GM19395 (cell line): Measurements from ENCODE around the gene PDE4B.
A peak's percentile ranks its signal among the peaks of the same experiment; 100 is the strongest.

Experiments used
- ATAC-seq: cut with Tn5 transposase; IDR thresholded peaks from one replicate; pipeline ENCODE4 v1.9.1; 2021; ENCODE audit warnings: mild to moderate bottlenecking, moderate library complexity; ENCODE audit not compliant: unreplicated experiment

Gene PDE4B

DNA sequence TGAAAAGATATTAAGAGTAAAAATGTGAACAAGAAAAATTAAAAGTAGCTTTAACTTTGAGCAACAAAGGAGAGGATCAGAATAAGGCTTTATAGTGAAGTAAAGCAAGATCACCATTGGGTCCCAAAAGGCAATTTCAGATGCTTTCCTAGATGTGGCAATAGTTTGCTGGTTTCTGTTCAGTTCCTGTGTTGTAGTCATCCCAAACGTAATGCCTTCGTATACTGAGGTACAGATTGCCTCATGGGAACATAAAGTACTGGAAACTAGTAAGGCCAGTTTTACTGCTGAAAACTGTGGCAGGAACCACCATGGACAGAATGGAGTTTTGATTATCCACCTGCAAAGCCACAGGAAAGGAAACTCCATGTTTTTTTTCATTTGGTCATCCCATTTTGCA is 457.8 kb downstream of the PDE4B start:
- ATAC-seq, result no peak

DNA sequence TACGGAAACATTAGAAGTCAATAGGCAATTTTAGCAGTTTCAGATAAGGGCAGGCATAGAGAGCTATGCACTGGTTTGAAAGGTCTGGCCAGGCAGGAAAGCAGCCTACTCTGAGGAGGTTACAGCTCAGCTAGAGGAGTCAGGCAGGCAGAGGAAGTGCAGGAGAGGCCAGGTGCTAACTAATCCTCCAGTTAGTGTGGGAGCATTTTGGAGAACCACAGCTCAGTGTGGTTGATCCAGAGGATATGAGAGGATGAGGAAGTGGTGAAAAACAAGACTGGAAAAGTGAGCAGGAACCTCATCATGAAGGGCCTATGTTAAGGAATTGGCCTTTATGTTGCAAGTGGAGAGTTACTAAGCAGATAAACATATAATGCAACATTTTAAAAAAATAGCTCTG is 458.9 kb downstream of the PDE4B start:
- no peak for ATAC-seq

DNA sequence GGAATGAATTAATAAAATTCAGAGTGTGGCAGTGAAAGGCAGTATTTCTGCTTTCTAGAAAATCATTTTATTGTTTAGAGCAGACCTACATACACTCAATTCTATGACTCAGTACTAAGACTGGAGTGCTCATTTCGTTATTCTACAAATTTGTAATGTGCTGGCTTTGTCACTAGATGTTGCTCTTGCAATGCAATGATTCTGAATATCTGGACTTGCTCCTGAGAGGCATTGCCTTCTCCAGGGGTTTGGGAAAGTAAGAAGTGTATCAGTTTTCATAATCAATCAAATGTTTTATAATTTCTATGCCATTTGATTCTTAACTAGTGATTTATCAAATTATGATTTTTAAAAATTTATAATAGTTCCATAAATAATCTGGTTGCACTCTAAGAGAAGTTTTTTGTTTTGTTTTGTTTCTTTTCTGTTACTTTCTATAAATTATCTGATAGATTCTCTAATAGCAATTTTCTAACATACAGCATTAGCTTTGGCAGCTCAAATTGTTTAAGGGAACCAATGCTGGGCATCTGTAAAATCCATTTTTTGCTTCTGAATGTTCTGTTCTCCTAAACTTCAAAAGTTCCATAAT is 460.7 kb downstream of the PDE4B start:
- ATAC-seq, result peak; percentile 83

DNA sequence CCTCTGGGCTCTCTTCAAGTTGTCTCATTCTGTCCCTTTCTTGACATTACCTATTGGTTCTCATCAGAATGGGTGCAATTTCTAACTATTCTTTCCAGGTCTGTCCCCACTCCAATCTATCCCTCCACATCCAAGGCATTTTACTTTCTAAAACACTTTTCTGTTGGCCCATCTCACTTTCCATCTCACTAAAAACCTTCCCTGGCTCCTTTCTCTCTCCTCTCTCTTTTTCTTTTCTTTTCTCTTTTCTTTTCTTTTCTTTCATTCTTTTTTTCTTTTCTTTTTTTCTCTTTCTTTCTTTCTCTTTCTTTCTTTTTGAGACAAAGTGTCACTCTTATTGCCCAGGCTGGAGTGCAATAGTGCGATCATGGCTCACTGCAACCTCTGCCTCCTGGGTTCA is 462.1 kb downstream of the PDE4B start:
- no peak for ATAC-seq

DNA sequence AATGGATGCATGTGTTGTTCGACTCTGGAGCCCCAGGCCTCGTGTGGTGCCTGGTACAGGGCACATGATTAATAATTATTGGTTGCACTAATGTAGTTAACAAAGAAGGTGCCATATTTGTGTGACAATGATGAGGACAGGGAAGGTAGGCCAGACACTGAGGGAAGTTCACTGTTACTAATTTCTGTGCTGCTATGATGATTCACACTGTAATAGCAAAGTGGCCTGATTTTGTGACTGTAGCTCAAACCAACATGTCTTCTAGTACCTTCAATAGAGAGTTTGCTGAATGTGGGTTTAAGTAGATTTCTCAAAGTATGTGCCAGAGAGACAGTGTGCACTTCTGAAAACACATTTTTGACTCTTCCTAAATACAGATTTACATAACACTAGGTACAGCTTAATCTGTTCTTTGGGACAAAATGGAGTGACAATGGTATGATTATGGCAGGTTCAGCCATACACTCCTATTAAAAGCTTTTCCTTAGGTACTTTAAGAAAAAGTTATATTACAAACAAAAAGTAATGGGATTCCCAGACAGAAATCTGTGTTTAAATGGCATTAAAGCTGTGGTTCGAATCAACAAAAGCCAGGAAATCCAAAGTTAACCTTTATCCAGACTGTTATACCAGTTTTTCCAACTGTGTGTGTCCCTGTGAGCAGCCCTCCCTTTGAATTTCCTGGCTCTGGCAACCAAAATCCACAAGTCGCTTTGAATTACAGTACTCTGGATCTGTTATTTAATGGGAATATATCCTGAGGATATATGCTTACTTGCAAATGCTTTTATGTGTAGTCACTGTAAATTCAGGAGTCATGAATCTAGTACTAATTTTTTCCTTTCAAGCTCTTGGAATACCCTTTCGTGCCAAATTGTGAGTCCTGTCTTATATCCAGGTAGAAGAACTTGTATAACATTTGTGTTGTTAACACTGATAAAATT is 464.2 kb downstream of the PDE4B start:
- ATAC-seq, result no peak

DNA sequence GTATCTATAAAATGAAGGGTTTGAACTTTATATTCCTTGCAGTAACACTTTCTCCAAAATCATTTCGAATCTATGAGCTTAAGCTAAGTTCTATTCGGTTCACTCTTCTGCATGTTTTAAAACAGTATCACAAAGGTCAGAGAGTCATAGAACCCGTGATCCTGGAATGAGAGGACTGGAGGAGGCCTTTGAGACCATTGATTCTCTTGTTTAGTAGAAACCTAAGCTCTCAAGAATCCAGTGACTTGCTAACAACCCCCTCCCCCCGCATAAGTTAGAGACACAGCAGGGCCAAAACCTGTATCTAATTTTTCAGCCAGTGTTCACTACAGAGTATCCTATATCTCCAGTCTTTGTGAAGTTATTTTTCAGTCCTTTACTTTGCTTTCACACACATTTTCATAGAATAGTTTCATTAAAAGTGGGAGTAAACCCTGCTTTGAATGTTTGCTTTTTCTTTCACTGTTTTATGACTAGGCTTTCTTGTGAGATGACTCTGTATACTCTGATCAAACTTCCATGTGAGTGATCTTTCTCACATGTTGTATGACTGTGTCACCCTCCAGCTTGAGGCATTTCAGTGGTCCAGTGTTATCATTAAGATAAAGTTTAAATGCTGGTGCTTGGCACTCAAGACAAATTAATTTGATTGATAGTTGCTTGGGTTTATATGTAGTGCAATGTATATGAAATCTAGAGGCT is 465.9 kb downstream of the PDE4B start:
- peak; percentile 76 for ATAC-seq

DNA sequence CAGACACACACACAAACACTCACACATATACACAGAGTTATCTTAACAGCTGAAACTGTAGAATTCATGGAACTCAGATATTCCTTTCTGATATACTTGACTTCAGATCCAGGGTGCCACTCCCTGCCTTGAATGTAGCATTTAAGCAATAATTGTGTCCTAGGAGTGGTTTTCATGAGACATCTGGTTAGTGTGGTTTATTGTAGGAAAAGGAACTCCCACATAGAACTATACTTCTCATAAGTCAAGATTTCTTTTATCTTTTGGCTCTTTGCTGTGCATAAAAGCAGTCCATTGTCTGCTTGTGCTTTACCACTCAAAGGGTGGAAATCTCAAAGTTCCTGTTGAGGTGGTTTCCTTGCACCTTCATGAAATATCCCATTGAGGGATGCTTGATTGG is 468.7 kb downstream of the PDE4B start:
- ATAC-seq, result no peak

DNA sequence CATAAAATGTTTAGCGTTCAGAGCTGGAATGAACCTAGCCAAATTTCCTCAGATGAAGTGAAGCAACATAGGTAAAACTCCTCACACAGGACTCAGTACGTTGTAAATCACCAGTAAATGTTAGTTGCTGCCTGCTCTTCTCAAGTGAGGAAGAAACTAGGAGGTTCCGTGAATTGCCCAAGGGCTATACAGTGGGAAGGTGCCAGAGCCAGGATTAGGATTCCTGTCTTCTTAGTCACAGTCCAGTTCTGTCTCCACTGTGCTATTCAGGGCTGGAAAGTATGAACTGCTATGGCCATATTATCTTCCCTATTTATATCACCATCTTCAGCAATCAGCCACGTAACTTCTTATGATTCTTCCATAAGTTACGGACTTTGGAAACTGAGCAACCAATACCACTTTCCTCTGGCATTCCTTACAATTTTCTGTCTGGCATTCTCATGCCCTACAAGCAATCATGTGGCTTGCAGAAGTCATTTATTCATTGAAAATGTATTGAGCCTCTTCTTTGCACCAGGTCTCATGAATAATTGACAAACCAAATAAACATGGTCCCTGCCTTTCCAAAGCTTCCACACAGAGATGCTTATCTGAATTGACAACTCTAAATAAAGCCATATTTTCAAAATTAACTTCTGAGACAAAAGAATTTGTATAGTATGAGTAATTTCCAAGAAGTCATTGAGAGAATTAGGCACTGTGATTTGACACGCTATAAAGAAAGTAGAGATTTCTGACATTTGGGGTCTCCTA is 469.7 kb downstream of the PDE4B start:
- ATAC-seq, result no peak

DNA sequence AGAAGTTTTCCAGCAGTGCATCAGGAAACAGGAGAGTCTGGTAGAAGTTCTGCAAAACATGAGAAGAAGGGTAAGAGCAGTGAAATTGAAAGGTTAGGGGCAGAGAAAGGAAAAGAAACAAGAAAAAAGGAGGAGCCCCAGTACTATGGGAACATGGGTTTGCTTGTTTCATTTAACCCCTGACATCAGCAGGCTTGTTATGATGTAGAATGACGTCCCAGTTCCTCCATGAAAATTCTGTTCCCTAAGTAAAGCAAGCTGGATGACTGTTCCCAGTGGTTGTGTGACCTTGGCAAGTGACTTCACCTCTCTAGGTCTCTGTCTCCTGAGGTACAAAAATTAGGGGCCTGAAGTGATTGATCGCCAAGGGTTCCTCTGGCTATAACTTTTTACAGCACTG is 472.6 kb downstream of the PDE4B start:
- no peak for ATAC-seq

DNA sequence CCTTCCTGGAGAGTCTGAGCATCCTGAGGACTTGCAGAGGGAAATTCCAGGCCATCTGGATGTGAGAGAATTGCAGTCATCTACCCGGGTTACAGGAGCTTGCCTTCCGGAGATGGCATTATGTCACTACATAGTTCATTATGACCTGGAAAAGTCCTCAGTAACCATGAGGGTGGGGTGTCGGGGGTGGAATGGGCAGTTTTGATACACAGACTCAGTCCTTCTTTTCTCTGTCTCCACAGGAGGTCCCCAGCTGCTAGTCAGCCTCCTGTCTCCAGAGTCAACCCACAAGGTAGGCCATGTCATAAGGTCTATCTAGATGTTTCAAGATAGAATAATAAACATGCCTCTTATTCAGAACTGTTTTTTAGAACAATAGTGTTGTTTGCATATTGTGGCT is 473.1 kb downstream of the PDE4B start:
- ATAC-seq, result no peak

DNA sequence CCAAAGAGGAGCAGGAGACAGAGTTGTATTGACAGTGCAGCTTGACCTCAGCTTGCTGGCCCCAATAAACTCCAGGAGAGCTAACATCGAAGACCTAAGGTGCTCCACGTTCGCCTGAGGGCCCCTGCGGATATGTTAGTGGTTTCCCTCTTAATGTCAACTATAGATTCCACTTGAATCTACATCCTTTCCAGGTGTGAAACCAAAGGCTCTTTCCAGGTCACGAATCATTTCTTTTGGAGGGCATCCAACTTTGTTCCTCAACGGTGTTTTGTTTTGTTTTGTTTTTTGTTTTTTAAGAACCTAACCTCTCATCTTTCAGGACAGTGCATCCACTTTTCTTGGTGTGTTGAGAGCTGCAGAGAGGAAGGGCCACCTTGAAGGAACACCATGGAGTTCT is 473.7 kb downstream of the PDE4B start:
- ATAC-seq, result no peak

DNA sequence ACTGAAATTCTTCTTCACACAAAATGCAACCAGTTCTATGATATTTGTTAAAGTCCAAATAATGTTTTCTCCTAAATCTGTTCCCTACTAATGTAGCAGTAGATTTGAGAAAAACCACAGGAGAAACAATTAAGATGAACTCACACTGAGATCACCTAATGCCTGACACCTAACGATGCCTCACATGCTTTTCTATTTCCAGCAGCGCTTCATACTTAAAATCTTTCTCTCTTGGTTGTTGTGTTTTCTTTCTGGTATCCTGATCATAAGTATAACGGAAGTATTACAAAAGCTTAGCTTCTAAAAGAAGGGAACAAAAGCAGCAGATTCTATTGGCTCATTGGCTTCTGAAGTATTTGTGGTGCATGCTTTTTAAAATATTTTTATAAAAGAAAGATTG is 474.1 kb downstream of the PDE4B start:
- no peak for ATAC-seq

DNA sequence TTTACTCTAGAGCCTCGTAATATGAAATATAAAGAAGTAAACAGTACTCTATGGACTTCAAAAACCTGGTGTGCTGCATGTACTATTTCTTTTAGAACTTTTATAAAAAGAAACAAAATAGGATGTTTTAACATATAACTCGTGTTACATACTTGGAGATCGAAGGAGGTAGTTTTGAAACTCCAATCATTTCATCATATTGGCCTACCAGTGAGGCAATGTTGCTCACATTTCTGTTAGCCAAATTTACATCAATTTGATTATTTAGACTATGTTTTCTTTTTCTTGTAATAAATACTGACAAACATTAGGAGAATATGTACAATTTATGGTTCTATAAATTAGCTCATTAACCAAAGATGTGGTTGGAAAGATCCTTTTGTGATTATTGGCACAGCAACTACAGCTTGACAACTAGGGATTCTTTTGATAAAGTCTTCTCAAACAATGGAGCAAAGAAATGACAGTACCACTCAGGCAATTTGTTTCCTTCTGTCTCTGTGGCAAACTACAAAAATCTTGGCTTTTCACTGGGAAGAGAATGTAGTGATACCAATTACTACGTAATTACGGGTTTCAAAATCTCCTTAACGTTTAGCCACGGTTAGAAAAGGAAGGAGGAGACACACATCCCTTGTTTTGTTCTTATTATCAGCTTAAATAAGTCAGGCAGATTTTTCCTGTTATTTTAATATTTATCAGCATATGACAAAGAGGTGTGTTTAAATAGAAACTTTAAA is 474.7 kb downstream of the PDE4B start:
- no peak for ATAC-seq

DNA sequence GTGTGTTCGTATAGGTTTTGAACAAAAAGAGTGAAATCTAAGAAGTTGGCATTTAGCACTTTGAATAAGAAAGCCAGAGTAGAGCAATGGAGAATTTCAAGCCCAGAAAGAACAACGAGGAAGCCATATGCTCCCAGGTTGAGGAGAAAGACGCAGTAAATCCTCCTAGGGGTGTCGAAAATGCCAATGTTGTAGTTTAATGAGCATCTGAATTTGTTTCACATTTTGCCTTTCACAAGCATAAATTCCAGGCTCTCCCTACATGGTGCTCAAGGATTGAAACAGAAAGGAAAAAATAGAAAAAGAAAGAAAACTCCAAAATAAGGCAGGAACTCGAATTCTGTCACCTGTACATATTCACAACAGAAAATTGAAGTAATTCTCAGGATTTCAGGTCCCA is 476.5 kb downstream of the PDE4B start:
- ATAC-seq, result no peak

DNA sequence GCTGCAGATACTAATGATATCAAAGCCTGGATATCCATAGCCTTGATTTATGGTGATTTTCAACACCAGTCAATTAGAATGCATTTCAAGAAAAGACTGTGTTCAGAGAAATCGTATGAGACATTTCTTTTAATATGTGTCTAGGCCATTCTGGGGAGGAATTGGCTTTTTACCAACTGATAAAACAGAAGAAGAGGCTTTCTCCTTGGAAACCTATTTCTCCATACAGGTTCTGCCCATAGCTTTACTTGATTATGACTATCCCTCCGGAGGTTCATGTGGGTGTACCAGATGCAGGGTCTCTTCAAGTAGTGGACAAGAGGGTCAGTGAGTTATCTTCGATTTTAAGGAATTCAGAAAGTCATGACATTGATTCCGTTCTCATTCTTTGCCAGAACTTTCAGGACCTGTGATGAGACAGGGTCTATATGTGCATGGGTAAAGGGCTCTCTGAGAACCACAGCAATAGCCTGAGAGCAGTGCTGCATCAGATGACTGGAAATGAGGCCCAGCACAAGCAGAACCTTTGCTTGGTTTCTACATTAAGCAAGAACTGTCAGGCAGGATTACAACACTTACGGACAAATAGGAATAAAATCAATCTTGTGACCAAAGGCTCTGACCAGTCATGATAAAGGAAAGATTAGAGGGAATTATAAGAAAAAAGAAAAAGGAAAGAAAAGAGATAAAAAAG is 477.6 kb downstream of the PDE4B start:
- no peak for ATAC-seq

DNA sequence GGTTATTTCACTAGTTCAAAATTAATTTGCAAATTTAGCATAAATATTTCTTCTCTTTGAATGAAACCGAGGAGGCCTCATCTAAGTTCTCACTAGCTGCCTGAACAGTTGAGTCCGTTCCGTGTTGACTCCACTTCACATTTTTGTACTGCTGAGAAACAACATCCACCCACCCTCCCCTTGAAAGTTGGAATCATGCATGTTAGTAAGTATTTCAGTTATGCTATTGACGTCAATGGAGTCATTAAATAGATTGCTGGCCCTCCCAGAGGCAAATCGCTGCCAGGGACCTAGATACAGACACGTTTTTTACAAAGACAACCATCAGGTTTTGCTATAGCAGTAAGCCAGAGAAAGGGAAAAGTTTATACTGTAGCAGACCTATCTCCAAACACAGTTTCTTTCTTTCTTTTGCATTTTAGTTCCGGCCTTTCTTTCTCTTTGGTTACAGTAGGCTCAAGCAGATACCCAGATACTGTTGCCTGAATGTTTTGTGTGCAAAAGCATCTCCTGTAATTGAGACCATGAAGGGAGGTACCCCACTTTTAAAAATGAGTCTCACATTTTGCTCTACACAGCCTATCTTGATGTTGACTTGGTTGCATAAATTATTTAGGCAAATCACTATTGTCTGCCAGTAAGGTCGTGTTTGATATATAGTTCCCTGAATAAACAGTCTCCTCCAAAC is 478.7 kb downstream of the PDE4B start:
- ATAC-seq, result no peak

DNA sequence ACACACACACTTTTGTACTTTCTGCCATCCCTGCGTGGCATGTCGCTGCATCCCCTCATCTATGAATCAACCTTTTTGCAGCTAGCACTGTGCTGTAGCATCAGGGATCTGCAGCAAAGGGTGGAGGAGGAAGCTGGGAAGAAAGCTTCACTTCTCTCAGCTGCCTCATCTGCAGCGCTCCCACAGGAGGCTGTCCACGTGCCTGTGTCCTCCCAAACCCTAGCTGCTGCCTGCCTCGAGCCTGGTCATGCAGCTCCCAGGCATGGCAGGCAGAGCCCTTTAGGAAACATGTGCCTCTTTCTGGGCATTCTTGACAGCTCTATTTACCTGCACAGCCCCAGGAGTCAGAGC is 479.2 kb downstream of the PDE4B start:
- ATAC-seq, result no peak

DNA sequence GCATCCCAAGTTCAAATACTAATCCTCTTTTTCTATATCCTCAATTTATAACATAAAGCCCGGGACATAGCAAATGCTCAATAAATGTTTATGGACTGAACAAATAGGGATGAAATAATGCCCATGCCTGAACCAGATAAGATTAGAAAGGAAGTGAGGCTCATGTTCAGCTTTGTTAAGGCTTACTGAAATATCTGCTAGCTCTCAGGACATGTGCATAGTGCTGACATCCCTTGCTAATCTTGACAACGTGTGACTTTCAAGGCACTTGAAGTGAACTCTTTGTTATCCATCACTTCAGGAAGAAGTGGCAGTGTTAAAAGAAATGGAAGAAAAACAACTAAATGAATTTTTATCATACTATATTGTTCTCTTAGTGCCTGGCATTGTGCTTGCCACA is 481.0 kb downstream of the PDE4B start:
- ATAC-seq, result no peak

DNA sequence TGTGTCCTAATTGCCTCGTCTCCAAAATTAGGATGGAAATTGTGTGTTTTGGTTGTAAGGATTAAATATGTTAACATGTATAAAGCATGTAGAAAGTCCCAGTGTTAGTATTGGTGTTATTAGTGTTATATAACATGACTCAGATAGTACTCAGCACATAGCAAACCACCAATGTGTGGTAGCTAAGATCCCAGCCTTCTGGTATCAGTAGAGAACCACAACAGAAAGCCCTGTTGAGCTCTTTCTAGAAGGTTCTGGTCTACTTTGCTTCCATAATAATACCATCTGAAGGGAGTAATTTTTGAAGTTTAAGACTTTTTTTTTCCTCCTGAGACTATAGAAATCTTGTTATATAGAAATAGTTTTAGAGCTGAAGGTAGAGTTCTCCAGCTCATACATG is 481.9 kb downstream of the PDE4B start:
- peak; percentile 41 for ATAC-seq
